Kidney (tissue), 14 donors: ENCODE results near the gene CASP4. TPM values are rescaled to one million over a fixed set of nuclear protein-coding genes. Genes with fewer than 3 reads are reported as not detected.

Source experiments
- DNase-seq, 5 donors: peaks; one replicate each; pipeline ENCODE4 v3.0.0-alpha.2; 2013 to 2020
- FAIRE-seq: peaks from 2 replicates; lab custom pipeline; 2012; peaks lifted over from hg19 to GRCh38; lab: Jason Lieb, UNC
- H3K27ac ChIP-seq, 2 donors: one replicate each; pipeline ENCODE4 v1.7.0; 2013; ENCODE audit warnings: low read depth in 2 of 2, low read length in 2 of 2, inconsistent platforms in 1 of 2
- H3K27me3 ChIP-seq: one replicate; pipeline ENCODE4 v1.7.1; 2013; ENCODE audit warnings: low read length, inconsistent platforms; ENCODE audit not compliant: control insufficient read depth, insufficient read depth
- H3K36me3 ChIP-seq, 3 donors: one replicate each; pipeline versions ENCODE4 v1.7.0 to v1.7.1; 2013; ENCODE audit warnings: low read length in 3 of 3, control low read depth in 1 of 3, inconsistent platforms in 1 of 3; ENCODE audit not compliant: insufficient read depth in 3 of 3, control insufficient read depth in 2 of 3
- H3K4me1 ChIP-seq, 3 donors: one replicate each; pipeline versions ENCODE4 v1.7.0 to v1.7.1; 2013; ENCODE audit warnings: low read length in 3 of 3, inconsistent platforms in 1 of 3, low read depth in 1 of 3; ENCODE audit not compliant: control insufficient read depth in 2 of 3, insufficient read depth in 2 of 3
- H3K4me3 ChIP-seq, 3 donors: one replicate each; pipeline versions ENCODE4 v1.7.0 to v1.8.1; 2013; ENCODE audit warnings: low read length in 3 of 3, control low read depth in 1 of 3, inconsistent platforms in 1 of 3
- H3K9ac ChIP-seq, 3 donors: one replicate each; pipeline versions ENCODE4 v1.7.0 to v1.7.1; 2013; ENCODE audit warnings: low read length in 3 of 3, control low read depth in 1 of 3, inconsistent platforms in 1 of 3
- H3K9me3 ChIP-seq, 3 donors: one replicate each; pipeline versions ENCODE4 v1.7.0 to v1.7.1; 2013; ENCODE audit warnings: low read length in 3 of 3, control low read depth in 1 of 3, inconsistent platforms in 1 of 3; ENCODE audit not compliant: control insufficient read depth in 2 of 3, insufficient read depth in 1 of 3
- CTCF ChIP-seq: IDR thresholded peaks from 3 replicates; pipeline ENCODE4 v1.5.1; 2012; ENCODE audit warnings: mild to moderate bottlenecking, moderate library complexity, borderline replicate concordance; ENCODE audit not compliant: insufficient read depth; ENCODE audit errors: extremely low read depth
- intact Hi-C: fragments of 100-400 bp; cut with DNase I; formaldehyde crosslinking; loops from one replicate; pipeline ENCODE4 v1.11.1; 2022
- polyA plus RNA-seq: library from polyadenylated mRNA; stranded (reverse); fragments of 350-450 nt; fragmentation: Illumina TruSeq; extraction: RNeasy Lipid Tissue Mini Kit (QIAGEN cat#74804); gene quantifications from one replicate; pipeline ENCODE4 v1.2.3, GENCODE V29; 2014; ENCODE audit warnings: low read depth, low replicate concordance; ENCODE audit not compliant: insufficient read depth
- total RNA-seq: library from RNA; stranded (reverse); fragmentation: NEBNext Ultra II Directional; extraction: Animal tissue kit (Norgen Biotek cat#: 25700); gene quantifications from one replicate; pipeline ENCODE4 v1.2.1, GENCODE V29; 2021
- donor health status: control.
- donor health status: control.
- donor health status: control.
- donor health status: control.
- donor health status: control.
- donor health status: DM: yes; HTN: yes; CAD: no.
- donor health status: Normal renal cell carcinoma (clear cell type).

Gene CASP4
- total and polyA plus RNA-seq, 2 donors from 2014 or later, result 40.6 to 60.3 TPM

GRCh38 chr11:104970756-104971155, 2.4 kb upstream of the CASP4 start:
- Histone ChIP-seq H3K9me3 (no peaks in the 10 kb centered on the region), H3K9ac (no peak overlapping the region), H3K27ac (no peak overlapping the region), H3K27me3 (no peaks in the 10 kb centered on the region), H3K36me3 (no peaks in the 10 kb centered on the region), H3K4me1 (peaks cover 0 to 5% (median 3%) of the 10 kb centered on the region in 3 donors), H3K4me3 (no peak overlapping the region)
- intact Hi-C loops, result no loop called here
- no peak for TF ChIP-seq CTCF
- FAIRE-seq, result no peak
- no peak for DNase-seq

GRCh38 chr11:104968856-104969776, 742 bp upstream of the CASP4 start:
- no peak for TF ChIP-seq CTCF
- intact Hi-C loops, result no loop called here
- FAIRE-seq (no peak), DNase-seq (peak in 3 of 5 donors; percentile 2 to 54 (median 12))
- H3K36me3 ChIP-seq, result no peaks in the 10 kb centered on the region
- peak overlapping the region; percentile 79 to 93 for H3K27ac ChIP-seq
- peak overlapping the region; percentile 70 to 93 (median 73) for H3K4me3 ChIP-seq
- peaks cover 0 to 5% (median 3%) of the 10 kb centered on the region in 3 donors for H3K4me1 ChIP-seq
- H3K9me3 ChIP-seq, result no peaks in the 10 kb centered on the region
- H3K27me3 ChIP-seq, result no peaks in the 10 kb centered on the region
- peak overlapping the region in 2 of 3 donors; percentile 68 to 72 for H3K9ac ChIP-seq

- no peak for TF ChIP-seq CTCF
- H3K4me3 ChIP-seq, result peak overlapping the region; percentile 70 to 93 (median 73)
- FAIRE-seq, result no peak
Measured at GRCh38 chr11:104967534-104968354, 630 bp downstream of the CASP4 start.

More at GRCh38 chr11:104967534-104968354, 630 bp downstream of the CASP4 start:
- peak in 2 of 5 donors; percentile 14 to 16 for DNase-seq
- Histone ChIP-seq H3K36me3 (peaks cover 0 to 3% (median 0%) of the 10 kb centered on the region in 3 donors), H3K27ac (peak overlapping the region; percentile 79 to 93), H3K4me1 (peaks cover 0 to 5% (median 3%) of the 10 kb centered on the region in 3 donors), H3K9ac (peak overlapping the region; percentile 37 to 72 (median 68)), H3K9me3 (no peaks in the 10 kb centered on the region), H3K27me3 (no peaks in the 10 kb centered on the region)
- intact Hi-C loops, result no loop called here
